GM12878 (cell line): ENCODE data around the gene ZNF365.

Experiments
- BHLHE40 ChIP-seq, 2 experiments: fragments of 450-650 bp in 1 of 2; IDR thresholded peaks; 2 replicates each; pipeline ENCODE4 v1.6.1; 2011 to 2017; ENCODE audit warnings: low read depth in 2 of 2, borderline replicate concordance in 1 of 2, improper control_type of control experiment in 1 of 2, low read length in 1 of 2, mild to moderate bottlenecking in 1 of 2
- CREB1 ChIP-seq: IDR thresholded peaks from 2 replicates; pipeline ENCODE4 v1.6.1; 2012; ENCODE audit warnings: low read depth, mild to moderate bottlenecking, inconsistent platforms
- CTCF ChIP-seq, 3 experiments: IDR thresholded peaks in 2 of 3; conservative IDR thresholded peaks in 1 of 3; 2 replicates each; pipeline ENCODE4 v1.5.1; 2011; ENCODE audit warnings: low read depth in 3 of 3, low read length in 3 of 3, mild to moderate bottlenecking in 3 of 3, control low read depth in 2 of 3, moderate library complexity in 2 of 3, inconsistent platforms in 1 of 3, mixed read lengths in 1 of 3; ENCODE audit not compliant: control insufficient read depth in 2 of 3, insufficient read depth in 1 of 3; ENCODE audit errors: extremely low read depth in 1 of 3
- GABPA ChIP-seq: IDR thresholded peaks from 2 replicates; pipeline ENCODE4 v1.6.1; 2014; ENCODE audit warnings: antibody characterized with exemption, low read depth, mild to moderate bottlenecking, inconsistent platforms
- JUNB ChIP-seq: IDR thresholded peaks from 2 replicates; pipeline ENCODE4 v1.6.1; 2016; ENCODE audit warnings: antibody characterized with exemption, mild to moderate bottlenecking
- MAX ChIP-seq: IDR thresholded peaks from 2 replicates; pipeline ENCODE4 v1.6.1; 2012; ENCODE audit warnings: low read depth, low read length, improper control_type of control experiment
- MYC ChIP-seq: IDR thresholded peaks from 2 replicates; pipeline ENCODE4 v1.6.1; 2011; ENCODE audit warnings: mild to moderate bottlenecking, low read length, moderate library complexity, inconsistent platforms; ENCODE audit not compliant: insufficient read depth, insufficient replicate concordance, insufficient read length, severe bottlenecking
- NR2C1 ChIP-seq: fragments of 450-650 bp; IDR thresholded peaks from 2 replicates; pipeline ENCODE4 v1.6.1; 2017; ENCODE audit warnings: antibody characterized with exemption, mild to moderate bottlenecking, moderate library complexity
- SIN3A ChIP-seq: IDR thresholded peaks from 2 replicates; pipeline ENCODE4 v1.6.1; 2012; ENCODE audit warnings: low read depth, low read length, improper control_type of control experiment
- ZBTB40 ChIP-seq: fragments of 450-650 bp; IDR thresholded peaks from 2 replicates; pipeline ENCODE4 v1.6.1; 2016; ENCODE audit warnings: mild to moderate bottlenecking, moderate library complexity, borderline replicate concordance
- ZNF622 ChIP-seq: fragments of 450-650 bp; IDR thresholded peaks from 2 replicates; pipeline ENCODE4 v1.6.1; 2017; ENCODE audit warnings: mild to moderate bottlenecking, inconsistent platforms

DNA sequence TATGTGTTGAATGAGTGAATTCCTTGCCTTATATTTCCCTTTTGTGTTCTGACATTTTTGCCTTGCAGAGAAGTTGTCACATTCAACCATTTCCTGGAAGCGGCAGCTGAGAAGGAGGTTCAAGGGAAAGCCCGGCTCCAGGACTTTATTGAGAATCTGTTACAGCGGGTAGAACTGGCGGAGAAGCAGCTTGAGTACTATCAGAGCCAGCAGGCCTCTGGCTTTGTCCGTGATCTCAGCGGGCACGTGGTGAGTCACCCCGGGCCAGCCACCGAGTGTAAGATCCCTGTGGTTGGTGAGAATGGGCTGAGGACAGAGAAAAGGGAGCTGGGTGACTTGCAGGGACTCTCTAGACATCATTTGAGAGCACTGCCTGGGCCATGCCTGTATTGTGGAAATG, 14.2 kb downstream of the ZNF365 start:
- TF ChIP-seq SIN3A (no peak), ZBTB40 (no peak), CREB1 (no peak), NR2C1 (no peak), CTCF (IDR thresholded peaks at IDR 0.05 in 2 of 3, conservative IDR thresholded peaks at IDR 0.05 in 1 of 3; ENCODE audit: control insufficient read depth in 2 of 3, extremely low read depth in 1 of 3, insufficient read depth in 1 of 3, low read depth in 3 of 3, low read length in 3 of 3) (no peak), GABPA (no peak), ZNF622 (no peak), MAX (no peak), JUNB (no peak), BHLHE40 (IDR thresholded peaks at IDR 0.05; ENCODE audit: borderline replicate concordance in 1 of 2, low read depth in 2 of 2, low read length in 1 of 2) (no peak), MYC (no peak)
